ENCODE measurements around the gene EYS. TPM values are rescaled to one million over a fixed set of nuclear protein-coding genes. Genes with fewer than 3 reads are reported as not detected.

The EYS gene
- total and polyA plus RNA-seq, 9 of the 15 experiments (the other 6 are each of a cell fraction or from before 2014, with no cell fraction given): 0.03 to 0.36 (median 0.10) TPM; not detected in 2

DNA sequence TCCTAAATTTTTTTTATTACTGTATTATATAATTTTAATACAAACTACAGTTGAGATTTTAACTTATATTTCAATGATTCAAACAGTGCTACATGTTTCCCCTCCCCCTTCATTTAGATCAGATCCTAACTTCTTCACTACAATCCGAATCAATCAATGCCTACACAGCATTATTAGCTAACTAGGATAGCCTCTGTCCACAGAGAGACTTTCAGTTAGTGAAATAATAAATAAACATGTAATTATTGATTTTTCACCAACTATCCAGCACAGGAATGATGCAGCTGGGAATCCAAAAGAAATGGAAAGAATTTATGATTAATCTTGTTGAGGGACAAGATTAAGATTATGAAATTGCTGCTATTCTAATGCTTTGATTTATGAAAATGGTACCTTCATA lies 1907.7 kb downstream of the EYS start (continued):
- TF ChIP-seq, protein P1, sequence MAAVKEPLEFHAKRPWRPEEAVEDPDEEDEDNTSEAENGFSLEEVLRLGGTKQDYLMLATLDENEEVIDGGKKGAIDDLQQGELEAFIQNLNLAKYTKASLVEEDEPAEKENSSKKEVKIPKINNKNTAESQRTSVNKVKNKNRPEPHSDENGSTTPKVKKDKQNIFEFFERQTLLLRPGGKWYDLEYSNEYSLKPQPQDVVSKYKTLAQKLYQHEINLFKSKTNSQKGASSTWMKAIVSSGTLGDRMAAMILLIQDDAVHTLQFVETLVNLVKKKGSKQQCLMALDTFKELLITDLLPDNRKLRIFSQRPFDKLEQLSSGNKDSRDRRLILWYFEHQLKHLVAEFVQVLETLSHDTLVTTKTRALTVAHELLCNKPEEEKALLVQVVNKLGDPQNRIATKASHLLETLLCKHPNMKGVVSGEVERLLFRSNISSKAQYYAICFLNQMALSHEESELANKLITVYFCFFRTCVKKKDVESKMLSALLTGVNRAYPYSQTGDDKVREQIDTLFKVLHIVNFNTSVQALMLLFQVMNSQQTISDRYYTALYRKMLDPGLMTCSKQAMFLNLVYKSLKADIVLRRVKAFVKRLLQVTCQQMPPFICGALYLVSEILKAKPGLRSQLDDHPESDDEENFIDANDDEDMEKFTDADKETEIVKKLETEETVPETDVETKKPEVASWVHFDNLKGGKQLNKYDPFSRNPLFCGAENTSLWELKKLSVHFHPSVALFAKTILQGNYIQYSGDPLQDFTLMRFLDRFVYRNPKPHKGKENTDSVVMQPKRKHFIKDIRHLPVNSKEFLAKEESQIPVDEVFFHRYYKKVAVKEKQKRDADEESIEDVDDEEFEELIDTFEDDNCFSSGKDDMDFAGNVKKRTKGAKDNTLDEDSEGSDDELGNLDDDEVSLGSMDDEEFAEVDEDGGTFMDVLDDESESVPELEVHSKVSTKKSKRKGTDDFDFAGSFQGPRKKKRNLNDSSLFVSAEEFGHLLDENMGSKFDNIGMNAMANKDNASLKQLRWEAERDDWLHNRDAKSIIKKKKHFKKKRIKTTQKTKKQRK (IDR thresholded peaks at IDR 0.05; ENCODE audit: borderline replicate concordance, low read depth, low read length): no peak
- TF ChIP-seq HEY1 (CRISPR knock-in tag; IDR thresholded peaks at IDR 0.05; ENCODE audit: borderline replicate concordance): no peak
- TF ChIP-seq PHB (CRISPR knock-in tag; IDR thresholded peaks at IDR 0.05): no peak
- TF ChIP-seq HNRNPH1 (optimal IDR thresholded peaks at IDR 0.05; ENCODE audit: low read depth, low read length): no peak
- TF ChIP-seq, protein P2, sequence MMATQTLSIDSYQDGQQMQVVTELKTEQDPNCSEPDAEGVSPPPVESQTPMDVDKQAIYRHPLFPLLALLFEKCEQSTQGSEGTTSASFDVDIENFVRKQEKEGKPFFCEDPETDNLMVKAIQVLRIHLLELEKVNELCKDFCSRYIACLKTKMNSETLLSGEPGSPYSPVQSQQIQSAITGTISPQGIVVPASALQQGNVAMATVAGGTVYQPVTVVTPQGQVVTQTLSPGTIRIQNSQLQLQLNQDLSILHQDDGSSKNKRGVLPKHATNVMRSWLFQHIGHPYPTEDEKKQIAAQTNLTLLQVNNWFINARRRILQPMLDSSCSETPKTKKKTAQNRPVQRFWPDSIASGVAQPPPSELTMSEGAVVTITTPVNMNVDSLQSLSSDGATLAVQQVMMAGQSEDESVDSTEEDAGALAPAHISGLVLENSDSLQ (IDR thresholded peaks at IDR 0.05): no peak
- no peak for TF ChIP-seq NFXL1 (CRISPR knock-in tag; IDR thresholded peaks at IDR 0.05)
- TF ChIP-seq, protein P3, sequence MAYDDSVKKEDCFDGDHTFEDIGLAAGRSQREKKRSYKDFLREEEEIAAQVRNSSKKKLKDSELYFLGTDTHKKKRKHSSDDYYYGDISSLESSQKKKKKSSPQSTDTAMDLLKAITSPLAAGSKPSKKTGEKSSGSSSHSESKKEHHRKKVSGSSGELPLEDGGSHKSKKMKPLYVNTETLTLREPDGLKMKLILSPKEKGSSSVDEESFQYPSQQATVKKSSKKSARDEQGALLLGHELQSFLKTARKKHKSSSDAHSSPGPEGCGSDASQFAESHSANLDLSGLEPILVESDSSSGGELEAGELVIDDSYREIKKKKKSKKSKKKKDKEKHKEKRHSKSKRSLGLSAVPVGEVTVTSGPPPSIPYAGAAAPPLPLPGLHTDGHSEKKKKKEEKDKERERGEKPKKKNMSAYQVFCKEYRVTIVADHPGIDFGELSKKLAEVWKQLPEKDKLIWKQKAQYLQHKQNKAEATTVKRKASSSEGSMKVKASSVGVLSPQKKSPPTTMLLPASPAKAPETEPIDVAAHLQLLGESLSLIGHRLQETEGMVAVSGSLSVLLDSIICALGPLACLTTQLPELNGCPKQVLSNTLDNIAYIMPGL (CRISPR knock-in tag; IDR thresholded peaks at IDR 0.05): no peak
